Fibroblast of skin of right biceps (primary cell): Measurements from ENCODE around the gene SPP1.
"Not testable (repeated sequence)": the region's sequence is repeated elsewhere in the genome, so short reads cannot be mapped to it uniquely, and the experiment has no call there.

Experiments
- DNase-seq: peaks from one replicate; pipeline ENCODE4 v3.0.0-alpha.2; 2013

SPP1 gene

DNA sequence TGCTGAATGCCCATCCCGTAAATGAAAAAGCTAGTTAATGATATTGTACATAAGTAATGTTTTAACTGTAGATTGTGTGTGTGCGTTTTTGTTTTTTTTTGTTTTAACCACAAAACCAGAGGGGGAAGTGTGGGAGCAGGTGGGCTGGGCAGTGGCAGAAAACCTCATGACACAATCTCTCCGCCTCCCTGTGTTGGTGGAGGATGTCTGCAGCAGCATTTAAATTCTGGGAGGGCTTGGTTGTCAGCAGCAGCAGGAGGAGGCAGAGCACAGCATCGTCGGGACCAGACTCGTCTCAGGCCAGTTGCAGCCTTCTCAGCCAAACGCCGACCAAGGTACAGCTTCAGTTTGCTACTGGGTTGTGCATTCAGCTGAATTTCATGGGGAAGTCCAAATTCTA lies at the start of gene SPP1:
SPP1 (plus strand) TSS at position 249 of the 400 bp plus-strand sequence. CDS start 1,182 bp downstream, outside the sequence.
- DNase-seq: peak; percentile 45

DNA sequence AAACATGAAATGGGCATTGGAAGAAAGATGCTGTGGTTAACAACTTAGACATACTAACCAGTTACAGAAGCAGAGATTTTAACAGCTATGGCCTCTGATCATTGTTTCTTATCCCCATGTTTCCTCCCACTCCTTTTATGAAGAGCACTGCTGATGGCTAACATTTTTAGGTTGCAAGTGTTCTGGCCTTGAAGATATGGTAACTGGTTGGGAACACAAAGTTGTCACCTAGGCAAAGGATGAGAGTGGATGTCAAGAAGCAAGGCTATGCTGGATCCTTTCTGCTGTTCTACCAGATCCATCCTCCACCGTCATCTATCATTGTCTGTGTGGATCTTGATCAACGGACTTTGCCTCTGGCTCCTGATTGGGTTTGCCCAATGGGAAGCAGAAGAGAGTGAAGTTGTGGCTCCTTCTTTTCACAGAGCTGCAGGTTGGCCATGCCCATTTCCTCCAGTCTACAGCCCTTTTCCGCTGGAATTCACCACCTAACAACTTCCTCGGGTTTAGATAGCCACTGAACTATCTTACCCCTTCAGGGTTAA lies 48.9 kb upstream of the SPP1 start:
- no peak for DNase-seq

DNA sequence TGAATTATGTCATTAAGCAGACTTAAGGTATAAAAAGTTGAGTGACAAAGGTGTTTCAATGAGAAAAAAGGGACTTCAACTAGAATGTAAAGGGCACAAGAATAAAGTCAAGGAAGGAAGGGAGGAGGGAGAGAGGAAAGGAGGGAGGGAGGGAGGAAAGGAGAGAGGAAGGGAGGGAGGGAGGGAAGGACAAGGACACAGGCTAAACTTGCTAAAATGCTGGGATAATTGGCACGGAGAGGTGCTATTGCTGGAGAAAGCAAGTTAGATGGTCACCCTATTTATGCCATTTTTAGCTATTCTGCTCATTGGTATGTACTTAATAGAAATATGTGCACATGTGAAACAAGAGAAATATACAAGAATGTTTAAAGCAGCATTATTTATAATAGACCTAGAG lies 44.9 kb upstream of the SPP1 start:
- no peak for DNase-seq

DNA sequence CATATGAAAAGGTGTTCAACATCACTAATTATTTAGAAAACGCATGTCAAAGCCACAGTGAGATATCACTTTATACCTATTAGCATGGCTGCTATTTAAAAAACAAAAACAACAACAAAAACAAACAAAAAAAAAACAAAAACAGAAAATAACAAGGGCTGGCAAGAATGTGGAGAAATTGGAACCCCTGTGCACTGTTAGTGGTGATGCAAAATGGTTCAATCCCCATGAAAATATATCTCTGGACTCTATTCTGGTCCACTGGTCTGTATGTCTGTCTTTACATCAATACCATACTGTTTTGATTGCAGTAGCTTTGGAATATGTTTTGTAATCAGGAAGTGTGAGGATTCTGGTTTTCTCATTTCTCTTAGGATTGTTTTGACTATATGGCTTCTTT lies 43.6 kb upstream of the SPP1 start:
- no peak for DNase-seq

DNA sequence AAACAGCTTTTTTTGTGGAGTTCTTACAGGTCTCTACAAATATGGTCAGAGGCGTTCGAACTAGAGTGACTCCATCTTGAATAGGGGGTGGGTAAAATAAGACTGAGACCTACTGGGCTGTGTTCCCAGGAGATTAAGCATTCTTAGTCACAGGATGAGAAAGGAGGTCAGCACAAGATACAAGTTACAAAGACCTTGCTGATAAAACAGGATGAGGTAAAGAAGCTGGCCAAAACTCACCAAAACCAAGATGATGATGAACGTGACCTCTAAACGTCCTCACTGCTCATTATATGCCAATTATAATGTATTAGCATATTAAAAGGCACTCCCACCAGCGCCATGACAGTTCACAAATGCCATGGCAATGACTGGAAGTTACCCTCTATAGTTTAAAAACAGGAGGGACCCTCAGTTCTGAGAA lies 42.8 kb upstream of the SPP1 start:
- DNase-seq: no peak

DNA sequence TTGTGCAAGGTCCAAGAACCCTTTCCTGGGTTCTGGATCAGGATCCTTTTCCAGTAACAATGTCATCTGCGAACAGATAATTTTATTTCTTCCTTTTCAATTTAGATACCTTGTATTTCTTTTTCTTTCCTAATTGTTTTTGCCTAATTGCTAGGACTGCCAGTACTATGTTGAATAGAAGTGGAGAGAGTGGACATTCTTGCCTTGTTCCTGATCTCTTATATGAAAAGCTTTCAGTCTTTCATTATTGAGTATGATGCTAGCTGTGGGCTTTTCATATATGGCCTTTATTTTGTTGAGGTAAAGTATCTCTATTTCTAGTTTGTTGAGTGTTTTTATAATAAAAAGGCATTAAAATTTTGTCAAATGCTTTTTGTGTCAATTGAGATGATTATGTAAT lies 42.2 kb upstream of the SPP1 start:
- no peak for DNase-seq

DNA sequence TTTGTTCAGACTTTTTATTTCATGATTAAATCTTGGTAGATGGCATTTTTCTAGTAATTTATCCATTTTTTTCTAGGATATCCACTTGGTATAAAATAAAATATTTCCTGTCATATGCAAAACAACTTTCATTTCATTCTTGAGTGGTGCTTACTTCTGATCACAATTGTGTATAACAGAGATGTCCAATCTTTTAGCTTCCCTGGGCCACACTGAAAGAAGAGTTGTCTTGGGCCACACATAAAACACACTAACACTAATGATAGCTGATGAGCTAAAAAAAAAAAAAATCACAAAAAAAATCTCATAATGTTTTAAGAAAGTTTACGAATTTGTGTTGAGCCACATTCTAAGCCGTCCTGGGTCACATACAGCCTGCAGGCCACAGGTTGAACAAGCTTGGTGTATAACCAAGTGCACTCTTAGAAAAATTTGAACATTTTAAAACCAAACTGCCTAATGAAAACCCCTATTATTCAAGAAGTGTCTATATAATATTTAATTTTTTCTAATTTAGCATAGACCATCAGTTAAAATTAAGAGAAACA lies 41.3 kb upstream of the SPP1 start:
- no peak for DNase-seq

DNA sequence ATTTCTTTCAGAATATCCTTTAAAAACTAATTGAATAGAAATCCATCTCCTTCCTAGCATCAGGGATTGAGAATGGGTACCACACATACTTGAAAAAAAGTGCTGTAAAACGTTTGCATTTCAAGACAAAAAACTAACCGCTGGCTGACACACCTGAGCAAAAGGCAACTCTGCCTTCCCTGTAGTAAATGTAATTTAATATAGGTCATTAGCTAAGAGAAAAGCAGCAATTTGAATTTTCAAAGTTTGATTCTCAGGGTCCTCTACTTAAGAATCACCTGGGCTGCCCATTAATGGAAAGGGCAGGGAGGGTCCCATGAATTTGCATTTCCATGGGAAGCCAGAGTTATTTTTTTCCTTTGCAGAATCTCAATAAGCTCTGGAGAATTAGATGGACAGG lies 40.5 kb upstream of the SPP1 start:
- no peak for DNase-seq

DNA sequence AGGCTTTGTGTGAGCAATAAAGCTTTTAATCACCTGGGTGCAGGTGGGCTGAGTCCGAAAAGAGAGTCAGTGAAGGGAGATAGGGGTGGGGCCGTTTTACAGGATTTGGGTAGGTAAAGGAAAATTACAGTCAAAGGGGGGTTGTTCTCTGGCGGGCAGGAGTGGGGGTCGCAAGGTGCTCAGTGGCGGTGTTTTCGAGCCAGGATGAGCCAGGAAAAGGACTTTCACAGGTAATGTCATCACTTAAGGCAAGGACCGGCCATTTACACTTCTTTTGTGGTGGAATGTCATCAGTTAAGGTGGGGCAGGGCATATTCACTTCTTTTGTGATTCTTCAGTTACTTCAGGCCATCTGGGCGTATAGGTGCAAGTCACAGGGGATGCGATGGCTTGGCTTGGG lies 39.6 kb upstream of the SPP1 start:
- DNase-seq: not testable (repeated sequence)

DNA sequence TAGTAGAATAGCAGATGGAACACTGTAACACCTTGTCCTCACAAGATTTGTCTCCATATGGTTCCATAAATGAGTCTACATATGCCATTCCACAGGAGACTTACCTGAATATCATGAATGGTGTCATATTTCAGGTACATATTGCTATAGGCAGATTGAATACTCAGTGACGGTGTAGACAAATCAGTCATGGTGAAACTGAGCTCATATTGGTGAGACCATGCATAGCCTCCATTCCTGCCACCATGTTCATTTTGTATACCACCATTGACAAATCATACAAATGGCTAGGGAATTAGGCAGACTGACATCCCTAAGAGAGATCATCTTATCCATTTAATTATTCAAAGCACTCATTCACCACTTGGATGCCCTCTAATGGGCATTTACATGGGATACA lies 38.0 kb upstream of the SPP1 start:
- DNase-seq: no peak

DNA sequence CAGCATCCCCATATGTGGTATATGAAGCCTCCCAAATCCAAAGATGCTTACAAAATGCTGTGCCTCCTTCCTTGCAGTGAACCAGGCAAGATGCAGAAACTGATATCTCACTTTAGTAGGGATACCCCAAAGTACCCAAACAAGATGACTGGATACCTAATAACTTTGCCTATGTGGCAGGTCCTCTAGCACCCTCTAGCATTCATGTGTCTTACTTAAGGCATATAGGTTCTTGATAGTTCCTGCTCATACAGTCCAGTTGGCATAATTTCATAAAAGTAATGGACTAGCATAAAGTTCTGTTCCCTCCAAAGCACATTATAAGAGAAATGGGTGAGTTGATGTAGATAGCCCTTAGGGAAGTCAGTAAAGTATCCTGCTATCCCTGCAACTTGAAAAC lies 36.8 kb upstream of the SPP1 start:
- no peak for DNase-seq

DNA sequence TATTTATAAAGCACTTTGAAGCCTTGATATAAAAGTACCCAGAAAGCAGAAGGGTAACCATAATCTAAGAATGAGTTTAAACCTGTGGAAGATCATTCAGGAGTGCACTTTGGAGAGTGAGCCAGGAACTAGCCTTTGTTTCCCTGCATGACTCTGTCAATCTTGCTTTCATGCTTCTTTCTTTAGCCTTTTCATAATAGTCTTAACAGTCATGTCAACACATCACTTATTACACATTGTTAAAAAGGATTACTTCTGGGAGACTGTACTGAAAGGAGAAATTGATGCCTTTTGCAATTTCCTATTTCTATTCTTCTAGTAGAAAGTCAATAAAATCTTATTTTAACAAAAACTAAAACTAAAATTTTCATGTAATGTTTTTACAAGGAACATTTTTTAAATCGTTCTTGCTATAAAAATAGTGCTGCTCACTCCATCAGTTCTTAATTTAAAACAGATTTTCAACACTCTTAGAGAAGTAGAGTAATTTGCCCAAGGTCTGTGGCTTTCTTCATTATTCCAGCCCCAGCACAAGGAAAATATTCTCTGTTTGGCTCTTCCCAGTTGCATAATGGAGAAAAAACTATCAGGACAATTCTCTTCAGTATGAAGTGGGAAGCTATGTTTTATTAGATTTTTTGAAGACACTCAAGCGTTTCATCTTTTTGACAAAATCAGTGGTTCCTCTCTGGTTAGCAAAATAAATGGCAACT lies 35.4 kb upstream of the SPP1 start:
- DNase-seq: peak; percentile 44

DNA sequence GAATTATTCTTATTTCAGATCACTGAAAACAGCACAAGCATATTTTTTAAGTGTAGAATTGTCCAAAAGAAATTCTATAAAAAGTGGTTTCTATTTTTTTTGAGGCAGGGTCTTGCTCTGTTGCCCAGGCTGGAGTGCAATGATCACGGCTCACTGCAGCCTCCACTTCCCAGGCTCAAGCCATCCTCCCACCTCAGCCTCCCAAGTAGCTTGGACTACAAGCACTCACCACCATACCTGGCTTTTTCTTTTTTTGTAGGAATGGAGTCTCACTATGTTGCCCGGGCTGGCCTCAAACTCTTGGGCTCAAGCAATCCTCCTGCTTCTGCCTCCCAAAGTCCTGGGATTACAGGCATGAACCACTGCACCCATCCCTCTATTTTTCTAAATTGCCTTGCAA lies 34.7 kb upstream of the SPP1 start:
- DNase-seq: not testable (repeated sequence)

DNA sequence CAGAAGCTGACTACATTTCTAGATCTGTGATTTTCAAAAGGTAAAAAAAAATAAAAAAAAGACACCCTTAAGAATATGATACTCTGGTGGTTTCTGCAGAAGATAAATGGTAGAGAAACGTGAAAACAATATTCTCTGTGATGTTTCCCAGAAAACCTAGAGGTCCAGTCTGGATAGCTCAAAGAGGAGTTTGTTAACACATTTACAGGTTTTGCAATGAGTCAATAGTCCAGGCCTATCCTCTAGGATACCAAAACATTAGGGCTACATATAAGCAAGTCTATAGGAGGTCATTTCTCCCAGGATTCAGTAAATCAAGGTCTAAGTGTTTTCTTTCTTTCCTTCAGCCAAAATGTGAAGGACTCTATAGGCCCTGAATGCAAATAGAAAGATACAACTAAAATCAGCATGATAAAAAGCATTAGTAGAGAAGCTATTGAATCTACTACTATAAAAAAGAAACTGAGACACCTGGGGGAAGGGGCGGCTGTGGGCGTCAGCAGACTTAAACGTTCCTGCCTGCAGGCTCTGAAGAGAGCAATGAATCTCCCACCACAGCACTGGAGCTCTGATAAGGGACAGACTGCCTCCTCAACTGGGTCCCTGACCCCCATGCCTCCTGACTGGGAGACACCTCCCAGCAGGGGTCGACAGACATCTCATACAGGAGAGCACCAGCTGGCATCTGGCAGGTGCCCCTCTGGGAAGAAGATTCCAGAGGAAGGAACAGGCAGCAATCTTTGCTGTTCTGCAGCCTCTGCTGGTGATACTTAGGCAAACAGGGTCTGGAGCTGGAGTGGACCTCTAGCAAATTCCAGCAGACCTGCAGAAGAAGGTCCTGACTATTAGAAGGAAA lies 33.7 kb upstream of the SPP1 start:
- DNase-seq: no peak

DNA sequence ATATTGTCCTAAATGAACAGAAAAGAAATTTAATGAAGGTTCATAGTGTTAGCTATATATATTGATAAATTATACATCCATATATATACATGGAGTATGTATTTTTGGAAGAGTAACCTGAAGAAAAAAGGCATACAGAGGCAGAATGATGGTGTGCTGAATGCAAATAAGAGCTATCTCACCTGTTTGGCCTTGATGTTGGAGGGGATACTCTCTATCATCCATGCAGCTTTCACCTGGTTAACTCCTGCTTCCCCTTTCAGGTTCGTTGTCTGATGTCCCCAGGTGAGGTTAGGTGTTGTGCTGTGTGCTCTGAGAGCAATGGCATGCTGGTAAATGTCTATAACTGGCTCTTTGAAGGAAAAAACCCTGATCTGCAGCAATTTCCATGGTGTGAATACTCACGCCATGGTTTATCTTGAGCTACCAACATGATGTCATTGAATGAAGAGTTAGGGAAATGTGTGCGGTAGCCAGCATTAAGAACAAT lies 31.8 kb upstream of the SPP1 start:
- DNase-seq: no peak

DNA sequence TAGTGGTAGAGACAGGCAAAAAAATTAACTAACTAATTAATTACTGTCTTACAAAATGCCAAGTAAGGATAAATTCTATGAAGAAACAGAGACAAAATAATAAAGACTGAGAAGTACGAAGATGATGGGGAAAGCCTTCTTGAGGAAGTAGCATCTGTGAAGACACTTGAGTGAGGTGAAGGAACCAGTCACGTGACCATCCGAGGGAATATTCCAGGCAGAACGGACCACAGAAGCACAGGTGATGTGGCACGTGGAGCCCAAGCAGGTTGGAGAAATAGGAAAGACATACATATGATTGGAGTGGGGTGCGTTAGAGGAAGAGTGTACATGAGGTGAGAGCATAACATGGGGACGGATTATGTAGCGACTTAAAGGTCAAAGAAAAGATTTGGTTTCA lies 30.5 kb upstream of the SPP1 start:
- DNase-seq: no peak

DNA sequence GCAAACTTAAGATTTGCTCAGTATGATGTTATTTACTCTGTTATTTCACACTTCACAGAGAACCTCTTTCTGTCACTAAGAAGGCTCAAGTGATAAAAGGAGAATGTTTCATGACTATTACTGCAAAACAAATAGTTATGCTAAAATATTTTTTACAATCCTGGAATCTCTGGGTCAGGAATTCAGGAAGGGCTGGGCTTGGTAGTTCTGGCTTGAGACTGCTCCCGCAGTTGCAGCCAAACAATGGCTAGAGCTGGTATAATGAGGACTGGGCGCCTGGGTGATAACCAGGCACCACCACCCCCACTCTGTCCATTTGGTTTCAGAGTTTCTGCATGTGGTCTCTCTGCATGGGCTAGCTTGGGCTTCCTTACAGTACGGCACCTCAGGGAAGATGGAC lies 28.7 kb upstream of the SPP1 start:
- DNase-seq: no peak

DNA sequence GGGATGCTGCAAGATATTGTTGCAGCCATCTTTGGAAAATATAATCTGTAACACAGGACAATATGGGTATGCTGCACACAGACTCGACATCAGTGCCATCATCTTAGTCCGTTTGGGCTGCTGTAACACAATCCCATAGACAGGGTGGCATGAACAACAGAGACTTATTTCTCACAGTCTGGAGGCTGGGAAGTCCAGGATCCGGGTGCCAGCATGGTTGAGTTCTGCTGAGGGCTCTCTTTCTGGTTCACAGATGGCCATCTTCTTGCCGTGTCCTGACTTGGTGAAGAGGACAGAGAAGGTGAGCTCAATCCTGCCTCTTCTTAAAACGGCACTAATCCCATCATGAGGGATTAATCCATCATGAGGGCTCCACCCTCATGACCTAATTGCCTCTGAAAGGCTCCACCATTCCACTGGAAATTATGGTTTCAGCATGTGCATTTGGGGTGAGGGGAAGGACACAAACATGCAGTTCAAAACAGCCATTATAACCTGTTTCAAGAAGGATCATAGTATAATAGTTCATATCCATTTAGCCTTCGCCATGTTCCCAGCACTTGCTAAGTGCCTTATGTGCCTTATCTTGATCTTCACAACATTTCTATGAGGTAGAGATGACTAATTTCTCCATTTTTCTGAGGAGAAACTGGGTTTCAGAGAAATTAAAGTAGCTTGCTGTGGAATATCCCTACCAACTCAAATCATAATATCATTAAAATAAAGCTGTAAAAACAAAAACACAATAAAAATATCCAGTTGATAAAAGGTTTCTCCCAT lies 27.9 kb upstream of the SPP1 start:
- DNase-seq: no peak

DNA sequence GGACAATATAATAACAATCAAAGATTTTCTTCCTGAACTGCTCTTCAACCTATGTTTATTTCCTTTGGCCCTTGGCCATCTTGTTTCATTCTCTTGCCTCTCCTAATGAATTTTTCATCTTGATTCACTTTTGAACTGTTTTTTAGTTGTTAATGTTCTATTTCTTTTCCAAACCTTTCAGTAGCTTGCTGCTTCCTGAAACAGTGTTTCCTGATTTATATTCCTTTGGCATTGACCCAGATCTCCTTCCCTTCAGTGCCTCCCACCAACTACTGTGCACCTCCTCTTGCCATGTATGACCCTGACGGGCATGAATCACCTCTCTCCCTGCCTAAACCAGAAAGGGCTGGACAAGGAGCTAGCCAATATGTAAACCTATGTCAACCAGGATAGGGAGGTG lies 25.6 kb upstream of the SPP1 start:
- peak; percentile 49 for DNase-seq

DNA sequence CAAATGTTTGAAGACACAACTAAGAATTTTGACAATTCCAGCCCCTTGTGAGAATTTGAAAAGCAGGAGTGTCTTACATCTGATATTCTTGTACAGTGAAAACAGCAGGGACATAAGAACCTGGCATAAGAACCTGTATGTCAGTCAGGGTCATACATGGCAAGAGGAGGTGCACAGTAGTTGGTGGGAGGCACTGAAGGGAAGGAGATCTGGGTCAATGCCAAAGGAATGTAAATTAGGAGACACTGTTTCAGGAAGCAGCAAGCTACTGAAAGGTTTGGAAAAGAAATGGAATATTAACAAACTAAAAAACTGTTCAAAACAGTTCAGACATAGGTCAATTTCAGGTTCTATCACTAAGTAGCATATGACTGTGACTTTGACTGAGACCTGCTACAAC lies 25.0 kb upstream of the SPP1 start:
- no peak for DNase-seq

DNA sequence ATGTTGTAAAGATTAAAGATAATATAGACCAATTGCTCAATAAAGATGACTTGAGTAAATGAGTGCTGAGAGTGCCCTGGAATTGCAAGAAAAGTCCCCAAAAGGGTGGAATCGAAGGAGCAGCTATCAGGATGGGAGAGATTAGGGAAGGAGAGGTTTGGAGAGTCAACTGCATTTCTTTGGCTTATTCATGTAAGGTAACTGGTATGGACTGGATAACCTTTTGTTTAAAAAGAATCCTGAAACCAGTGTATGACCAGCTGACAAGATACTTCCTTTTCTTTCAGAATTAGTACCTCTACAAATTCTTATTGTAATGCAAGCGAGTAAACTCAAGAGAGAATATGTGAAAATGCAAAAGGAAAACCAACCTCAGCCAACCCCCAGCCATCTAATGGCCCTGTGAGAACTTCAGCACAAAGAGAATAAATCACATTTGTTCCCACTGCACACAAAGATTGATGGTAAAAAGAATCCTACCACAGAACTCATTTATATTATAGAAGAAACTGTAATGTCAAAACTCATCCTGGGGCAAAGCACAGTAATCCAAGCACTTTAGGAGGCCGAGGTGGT lies 24.5 kb upstream of the SPP1 start:
- no peak for DNase-seq

DNA sequence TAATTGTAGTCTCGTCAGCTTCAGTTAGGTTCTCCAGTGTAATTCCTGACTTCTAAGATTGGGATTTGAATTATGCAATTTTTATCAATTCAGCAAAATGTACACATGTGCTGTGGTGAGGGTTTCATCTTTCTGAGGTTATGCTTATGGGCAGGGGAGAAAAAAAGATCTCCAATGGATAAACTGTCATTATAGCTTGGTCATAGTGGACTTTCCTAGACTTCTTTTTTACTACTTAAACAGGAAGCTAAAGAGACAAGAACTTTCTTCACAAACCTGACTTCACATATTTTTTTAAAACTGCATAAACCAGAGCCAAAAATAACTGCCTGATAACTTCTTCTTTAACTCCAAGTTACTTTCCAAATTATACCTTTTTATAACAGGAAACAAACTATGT lies 21.7 kb upstream of the SPP1 start:
- DNase-seq: no peak

DNA sequence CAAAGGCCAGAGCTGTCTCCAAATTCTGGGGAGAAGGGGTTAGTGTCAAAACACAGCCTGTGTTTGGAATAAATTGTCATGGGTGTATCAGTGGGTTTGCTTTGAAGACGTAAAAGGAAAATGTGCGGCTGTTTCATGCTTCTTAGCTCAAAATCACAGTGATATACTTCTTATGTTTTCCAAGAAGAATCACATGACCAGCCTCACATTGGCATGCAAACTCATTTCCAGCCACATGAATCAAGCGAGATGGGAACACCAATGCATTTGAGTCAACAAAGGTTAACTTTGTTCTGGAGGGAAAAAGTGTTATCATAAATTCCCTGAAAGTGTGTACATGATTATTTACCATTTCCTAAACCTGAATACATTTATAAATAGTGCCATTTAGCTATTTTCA lies 19.0 kb upstream of the SPP1 start:
- DNase-seq: no peak
